Skeletal muscle satellite cell (primary cell): Measurements from ENCODE around the gene COL25A1.
"Not testable (repeated sequence)": the region's sequence is repeated elsewhere in the genome, so short reads cannot be mapped to it uniquely, and the experiment has no call there.

Experiments used
- H3K27me3 ChIP-seq: 2 replicates; pipeline ENCODE4 v1.7.0; 2013; ENCODE audit warnings: low read length; ENCODE audit not compliant: control insufficient read depth, insufficient read depth
- H3K36me3 ChIP-seq: 2 replicates; pipeline ENCODE4 v1.7.0; 2013; ENCODE audit warnings: mild to moderate bottlenecking, control low read depth, low read length; ENCODE audit not compliant: insufficient read depth
- H3K4me1 ChIP-seq: 2 replicates; pipeline ENCODE4 v1.7.0; 2013; ENCODE audit warnings: low read length; ENCODE audit not compliant: control insufficient read depth, insufficient read depth
- H3K4me2 ChIP-seq: 2 replicates; pipeline ENCODE4 v1.7.0; 2013; ENCODE audit warnings: mild to moderate bottlenecking, low read length
- H3K4me3 ChIP-seq: 2 replicates; pipeline ENCODE4 v1.7.0; 2013; ENCODE audit warnings: low read length
- H3K9ac ChIP-seq: 2 replicates; pipeline ENCODE4 v1.7.0; 2013; ENCODE audit warnings: mild to moderate bottlenecking, low read depth, low read length, moderate library complexity
- H3K9me3 ChIP-seq: replicated peaks from 2 replicates; pipeline ENCODE4 v1.7.0; 2013; ENCODE audit warnings: mild to moderate bottlenecking, control low read depth, low read length

COL25A1 gene

GRCh38 chr4:109041463-109042360 lies 260.7 kb downstream of the COL25A1 start:
- no peaks in the 10 kb centered on the region for H3K27me3 ChIP-seq
- H3K9ac ChIP-seq, result no peak overlapping the region
- no peaks in the 10 kb centered on the region for H3K36me3 ChIP-seq
- H3K9me3 ChIP-seq, result no peaks in the 10 kb centered on the region
- no peak overlapping the region for H3K4me2 ChIP-seq
- peaks cover 16% of the 10 kb centered on the region for H3K4me1 ChIP-seq
- no peak overlapping the region for H3K4me3 ChIP-seq

GRCh38 chr4:109040441-109040840 lies 262.0 kb downstream of the COL25A1 start:
- Histone ChIP-seq H3K9ac (no peak overlapping the region), H3K36me3 (no peaks in the 10 kb centered on the region), H3K4me2 (peak overlapping the region; percentile 2), H3K4me1 (peaks cover 11% of the 10 kb centered on the region), H3K4me3 (no peak overlapping the region), H3K27me3 (no peaks in the 10 kb centered on the region), H3K9me3 (no peaks in the 10 kb centered on the region)

GRCh38 chr4:109037026-109037425 lies 265.4 kb downstream of the COL25A1 start:
- peaks cover 11% of the 10 kb centered on the region for H3K4me1 ChIP-seq
- no peak overlapping the region for H3K4me3 ChIP-seq
- H3K27me3 ChIP-seq, result no peaks in the 10 kb centered on the region
- H3K36me3 ChIP-seq, result no peaks in the 10 kb centered on the region
- H3K9me3 ChIP-seq, result no peaks in the 10 kb centered on the region
- no peak overlapping the region for H3K9ac ChIP-seq
- no peak overlapping the region for H3K4me2 ChIP-seq

- Histone ChIP-seq H3K4me2 (no peak overlapping the region), H3K4me1 (no peaks in the 10 kb centered on the region), H3K36me3 (no peaks in the 10 kb centered on the region), H3K9ac (no peak overlapping the region), H3K9me3 (no peaks in the 10 kb centered on the region), H3K4me3 (no peak overlapping the region), H3K27me3 (no peaks in the 10 kb centered on the region)
These were observed 268.5 kb downstream of the COL25A1 start for GRCh38 chr4:109033993-109034392.

GRCh38 chr4:109032671-109033070 lies 269.8 kb downstream of the COL25A1 start:
- no peak overlapping the region for H3K4me2 ChIP-seq
- no peak overlapping the region for H3K9ac ChIP-seq
- no peak overlapping the region for H3K4me3 ChIP-seq
- H3K36me3 ChIP-seq, result no peaks in the 10 kb centered on the region
- no peaks in the 10 kb centered on the region for H3K4me1 ChIP-seq
- H3K27me3 ChIP-seq, result no peaks in the 10 kb centered on the region
- H3K9me3 ChIP-seq, result no peaks in the 10 kb centered on the region

- H3K4me3 ChIP-seq, result no peak overlapping the region
These were observed 272.5 kb downstream of the COL25A1 start for GRCh38 chr4:109029987-109030386.

GRCh38 chr4:109027016-109027500 lies 275.4 kb downstream of the COL25A1 start:
- peaks cover 10% of the 10 kb centered on the region for H3K4me1 ChIP-seq
- H3K9me3 ChIP-seq, result no peaks in the 10 kb centered on the region
- H3K27me3 ChIP-seq, result no peaks in the 10 kb centered on the region
- no peak overlapping the region for H3K9ac ChIP-seq
- peaks cover 4% of the 10 kb centered on the region for H3K36me3 ChIP-seq
- H3K4me2 ChIP-seq, result peak overlapping the region; percentile 47
- no peak overlapping the region for H3K4me3 ChIP-seq

More at GRCh38 chr4:109029987-109030386, 272.5 kb downstream of the COL25A1 start:
- Histone ChIP-seq H3K36me3 (no peaks in the 10 kb centered on the region), H3K27me3 (no peaks in the 10 kb centered on the region), H3K9me3 (no peaks in the 10 kb centered on the region), H3K4me1 (peaks cover 10% of the 10 kb centered on the region), H3K9ac (no peak overlapping the region), H3K4me2 (no peak overlapping the region)

GRCh38 chr4:109026588-109026987 lies 275.9 kb downstream of the COL25A1 start:
- H3K27me3 ChIP-seq, result no peaks in the 10 kb centered on the region
- H3K4me2 ChIP-seq, result peak overlapping the region; percentile 47
- H3K9me3 ChIP-seq, result no peaks in the 10 kb centered on the region
- no peak overlapping the region for H3K4me3 ChIP-seq
- no peak overlapping the region for H3K9ac ChIP-seq
- peaks cover 10% of the 10 kb centered on the region for H3K4me1 ChIP-seq
- peaks cover 4% of the 10 kb centered on the region for H3K36me3 ChIP-seq

- Histone ChIP-seq H3K9ac (no peak overlapping the region), H3K9me3 (no peaks in the 10 kb centered on the region), H3K4me2 (no peak overlapping the region), H3K4me1 (peaks cover 10% of the 10 kb centered on the region), H3K27me3 (no peaks in the 10 kb centered on the region), H3K4me3 (no peak overlapping the region), H3K36me3 (peaks cover 4% of the 10 kb centered on the region)
These were observed 276.9 kb downstream of the COL25A1 start for GRCh38 chr4:109025471-109026076.

GRCh38 chr4:109022961-109023360 lies 279.5 kb downstream of the COL25A1 start:
- Histone ChIP-seq H3K4me1 (peaks cover 10% of the 10 kb centered on the region), H3K4me3 (no peak overlapping the region), H3K9me3 (no peaks in the 10 kb centered on the region), H3K27me3 (no peaks in the 10 kb centered on the region), H3K4me2 (no peak overlapping the region), H3K36me3 (peaks cover 4% of the 10 kb centered on the region), H3K9ac (no peak overlapping the region)

- H3K9me3 ChIP-seq, H3K27me3 ChIP-seq, H3K4me1 ChIP-seq, H3K4me3 ChIP-seq, H3K36me3 ChIP-seq, H3K4me2 ChIP-seq, H3K9ac ChIP-seq: not testable (repeated sequence)
These were observed 280.8 kb downstream of the COL25A1 start for GRCh38 chr4:109021630-109022029.
